ENCODE results near the gene CYFIP2. TPM values are rescaled to one million over a fixed set of nuclear protein-coding genes. Genes with fewer than 3 reads are reported as not detected.
"Not testable (repeated sequence)": the region's sequence is repeated elsewhere in the genome, so short reads cannot be mapped to it uniquely, and the experiment has no call there.

CYFIP2 gene
- total RNA-seq, 1 donor from 2014 or later: 471 TPM

DNA sequence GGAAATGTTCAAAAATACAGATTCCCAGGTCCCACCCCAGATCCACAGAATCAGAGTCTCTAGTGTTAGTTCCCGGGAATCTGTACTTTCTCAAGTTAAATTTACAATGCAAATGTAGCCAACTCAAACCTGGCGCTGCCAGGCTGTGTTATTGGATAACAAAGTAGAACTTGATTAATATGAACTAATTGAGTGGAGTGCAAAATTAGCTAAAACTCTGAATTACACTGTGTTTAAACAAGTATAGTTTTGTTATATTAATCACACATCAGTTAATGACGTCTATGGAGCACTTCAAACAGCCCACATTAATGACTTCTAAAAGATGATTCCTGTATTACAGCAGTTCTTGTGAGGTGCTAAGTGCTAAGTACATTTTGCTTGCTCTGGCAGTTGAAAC, 32.4 kb upstream of the CYFIP2 start:
- Mint-ChIP-seq H3K4me1 (no peaks in the 10 kb centered on the region), H3K27ac (no peak overlapping the region), H3K36me3 (ENCODE audit: low read depth) (no peaks in the 10 kb centered on the region), H3K27me3 (no peaks in the 10 kb centered on the region), H3K9me3 (no peaks in the 10 kb centered on the region), H3K4me3 (no peak overlapping the region)
- POLR2A ChIA-PET: no interaction called here
- DNase-seq (no peak), ATAC-seq (ENCODE audit: low read depth) (no peak)
- TF ChIP-seq, protein P1, sequence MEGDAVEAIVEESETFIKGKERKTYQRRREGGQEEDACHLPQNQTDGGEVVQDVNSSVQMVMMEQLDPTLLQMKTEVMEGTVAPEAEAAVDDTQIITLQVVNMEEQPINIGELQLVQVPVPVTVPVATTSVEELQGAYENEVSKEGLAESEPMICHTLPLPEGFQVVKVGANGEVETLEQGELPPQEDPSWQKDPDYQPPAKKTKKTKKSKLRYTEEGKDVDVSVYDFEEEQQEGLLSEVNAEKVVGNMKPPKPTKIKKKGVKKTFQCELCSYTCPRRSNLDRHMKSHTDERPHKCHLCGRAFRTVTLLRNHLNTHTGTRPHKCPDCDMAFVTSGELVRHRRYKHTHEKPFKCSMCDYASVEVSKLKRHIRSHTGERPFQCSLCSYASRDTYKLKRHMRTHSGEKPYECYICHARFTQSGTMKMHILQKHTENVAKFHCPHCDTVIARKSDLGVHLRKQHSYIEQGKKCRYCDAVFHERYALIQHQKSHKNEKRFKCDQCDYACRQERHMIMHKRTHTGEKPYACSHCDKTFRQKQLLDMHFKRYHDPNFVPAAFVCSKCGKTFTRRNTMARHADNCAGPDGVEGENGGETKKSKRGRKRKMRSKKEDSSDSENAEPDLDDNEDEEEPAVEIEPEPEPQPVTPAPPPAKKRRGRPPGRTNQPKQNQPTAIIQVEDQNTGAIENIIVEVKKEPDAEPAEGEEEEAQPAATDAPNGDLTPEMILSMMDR (IDR thresholded peaks at IDR 0.05): no peak
- intact Hi-C loops (cut with micrococcal nuclease): no loop called here
- CTCF ChIA-PET: interaction anchor here (1.5 kb wide), 1 partner anchor 85 kb away, joined by 3 read pairs; no protein-coding TSS in a partner anchor

DNA sequence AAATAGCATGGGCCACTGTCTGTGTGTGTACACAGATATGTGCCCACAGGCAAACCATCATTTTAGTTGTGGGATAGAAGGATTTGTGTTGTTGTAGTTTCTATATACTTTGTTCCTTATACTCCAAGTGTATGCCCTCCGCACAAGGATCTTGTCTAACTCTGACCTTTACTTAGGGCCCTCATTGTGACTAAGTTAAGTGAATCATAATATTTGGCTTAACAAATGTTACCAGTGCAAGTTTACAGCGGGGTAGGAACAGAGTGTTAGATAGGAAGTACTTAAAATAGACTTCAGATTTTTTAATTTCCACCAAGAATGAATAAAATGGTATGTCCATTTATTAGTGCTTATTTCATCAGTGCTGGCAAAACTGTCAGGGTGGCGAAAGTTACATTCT, 29.5 kb upstream of the CYFIP2 start:
- ATAC-seq (ENCODE audit: low read depth): no peak
- CTCF ChIA-PET: no interaction called here
- H3K36me3 Mint-ChIP-seq (ENCODE audit: low read depth): no peaks in the 10 kb centered on the region

DNA sequence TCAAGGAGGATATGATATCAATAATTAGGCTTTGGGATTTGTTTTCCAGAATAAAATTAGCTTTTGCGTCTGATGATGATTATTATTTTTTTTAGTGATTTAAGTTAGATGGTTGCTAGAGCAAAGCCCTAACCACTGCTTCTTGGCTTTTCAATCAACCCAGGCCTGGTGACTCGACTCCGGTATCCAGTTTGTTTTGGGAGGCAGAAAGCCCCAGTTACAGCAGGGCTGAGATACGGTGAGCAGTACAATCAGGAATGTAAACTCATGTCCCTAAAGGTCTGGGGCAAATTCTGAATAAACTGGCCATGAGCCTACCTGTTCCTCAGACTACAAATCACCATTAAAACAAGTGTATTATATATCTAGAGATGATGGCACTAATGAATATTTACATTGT, 24.4 kb upstream of the CYFIP2 start:
- DNase-seq (no peak), ATAC-seq (ENCODE audit: low read depth) (no peak)
- Mint-ChIP-seq H3K9me3 (no peaks in the 10 kb centered on the region), H3K27ac (no peak overlapping the region), H3K27me3 (no peaks in the 10 kb centered on the region), H3K4me1 (no peaks in the 10 kb centered on the region), H3K36me3 (ENCODE audit: low read depth) (no peaks in the 10 kb centered on the region), H3K4me3 (no peak overlapping the region)
- CTCF ChIA-PET: no interaction called here
- POLR2A ChIA-PET: interaction anchor here (0.6 kb wide), 1 partner anchor 1099 kb away, joined by 3 read pairs; no protein-coding TSS in a partner anchor
- TF ChIP-seq, protein P1 (IDR thresholded peaks at IDR 0.05): no peak
- intact Hi-C loops (cut with micrococcal nuclease): no loop called here

More for the DNA sequence above, 29.5 kb upstream of the CYFIP2 start:
- POLR2A ChIA-PET: no interaction called here
- Mint-ChIP-seq H3K4me1 (no peaks in the 10 kb centered on the region), H3K9me3 (no peaks in the 10 kb centered on the region), H3K27me3 (no peaks in the 10 kb centered on the region), H3K27ac (no peak overlapping the region), H3K4me3 (no peak overlapping the region)
- intact Hi-C loops (cut with micrococcal nuclease): no loop called here
- DNase-seq: no peak
- TF ChIP-seq, protein P1 (IDR thresholded peaks at IDR 0.05): no peak

DNA sequence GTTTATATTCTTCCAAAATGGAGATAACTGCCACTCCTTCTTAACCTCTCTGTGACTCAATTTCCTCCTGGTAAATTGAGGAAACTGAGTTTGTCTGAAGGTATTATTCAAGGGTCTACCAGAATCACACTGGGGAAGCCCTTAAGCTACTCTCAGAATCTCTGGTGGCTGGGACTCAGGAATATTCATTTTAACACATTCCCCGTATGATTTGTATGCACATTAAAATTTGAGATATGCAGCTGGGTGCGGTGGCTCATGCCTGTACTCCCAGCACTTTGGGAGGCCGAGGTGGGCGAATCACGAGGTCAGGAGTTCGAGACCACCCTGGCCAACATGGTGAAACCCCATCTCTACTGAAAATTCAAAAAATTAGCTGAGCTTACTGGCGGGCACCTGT, 21.2 kb upstream of the CYFIP2 start:
- POLR2A ChIA-PET; H3K27me3 Mint-ChIP-seq; H3K27ac Mint-ChIP-seq; H3K36me3 Mint-ChIP-seq (ENCODE audit: low read depth); H3K4me3 Mint-ChIP-seq; ATAC-seq (ENCODE audit: low read depth); DNase-seq; H3K9me3 Mint-ChIP-seq: not testable (repeated sequence)
- CTCF ChIA-PET: interaction anchor here (2.1 kb wide), 1 partner anchor 96 kb away, joined by 4 read pairs; no protein-coding TSS in a partner anchor
- peaks cover 11% of the 10 kb centered on the region for H3K4me1 Mint-ChIP-seq
- intact Hi-C loops (cut with micrococcal nuclease): loop anchor here (5.0 kb wide), 1 partner anchor 37 kb away; no protein-coding TSS in a partner anchor

DNA sequence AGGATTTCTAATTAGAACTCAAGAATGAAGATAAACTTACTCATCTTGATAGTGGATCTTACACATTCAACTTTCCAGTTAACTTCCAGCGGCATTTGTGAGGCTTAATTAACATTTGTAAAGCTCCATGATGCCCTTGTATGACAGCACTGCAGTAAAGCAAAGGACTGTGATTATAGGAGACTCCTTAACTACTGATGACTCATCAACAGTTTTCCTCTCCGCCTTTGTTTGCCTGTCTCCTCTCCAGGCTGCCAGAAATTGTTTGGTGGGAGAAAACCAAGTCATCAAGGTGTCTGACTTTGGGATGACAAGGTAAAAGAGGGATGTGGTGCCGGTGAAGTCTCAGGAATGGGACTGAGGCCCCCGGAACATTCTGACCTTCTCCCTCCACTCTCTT, 20.4 kb upstream of the CYFIP2 start:
- Mint-ChIP-seq H3K27ac (no peak overlapping the region), H3K9me3 (no peaks in the 10 kb centered on the region), H3K4me3 (no peak overlapping the region), H3K36me3 (ENCODE audit: low read depth) (no peaks in the 10 kb centered on the region), H3K27me3 (no peaks in the 10 kb centered on the region), H3K4me1 (peaks cover 11% of the 10 kb centered on the region)
- CTCF ChIA-PET: interaction anchor here (0.8 to 3.2 kb wide), 2 partner anchors 68 to 96 kb away, joined by 3 to 11 read pairs; no protein-coding TSS in a partner anchor
- POLR2A ChIA-PET: no interaction called here
- DNase-seq: no peak
- intact Hi-C loops (cut with micrococcal nuclease): loop anchor here (5.0 kb wide), 1 partner anchor 38 kb away; no protein-coding TSS in a partner anchor
- TF ChIP-seq, protein P1 (IDR thresholded peaks at IDR 0.05): no peak
- no peak for ATAC-seq (ENCODE audit: low read depth)

DNA sequence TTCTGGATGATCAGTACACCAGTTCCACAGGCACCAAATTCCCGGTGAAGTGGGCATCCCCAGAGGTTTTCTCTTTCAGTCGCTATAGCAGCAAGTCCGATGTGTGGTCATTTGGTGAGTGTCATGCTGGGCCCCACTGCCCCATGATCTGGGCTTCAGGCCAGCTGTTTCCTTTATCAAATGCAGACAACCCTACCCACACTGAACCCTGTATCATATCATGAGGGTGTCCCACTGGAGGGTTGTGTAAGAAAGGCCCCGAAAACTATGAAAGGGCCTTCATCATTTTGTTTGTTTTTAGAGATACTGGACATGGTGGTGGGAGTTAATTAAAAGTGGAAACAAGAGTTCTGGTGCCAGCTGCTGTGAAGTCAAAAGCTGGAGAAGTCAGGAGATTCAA, 20.0 kb upstream of the CYFIP2 start:
- CTCF ChIA-PET: interaction anchor here (0.8 to 3.2 kb wide), 2 partner anchors 67 to 96 kb away, joined by 3 to 11 read pairs; no protein-coding TSS in a partner anchor
- no peaks in the 10 kb centered on the region for H3K36me3 Mint-ChIP-seq (ENCODE audit: low read depth)
- H3K4me1 Mint-ChIP-seq: peaks cover 11% of the 10 kb centered on the region
- ATAC-seq (ENCODE audit: low read depth) (no peak), DNase-seq (no peak)
- POLR2A ChIA-PET: no interaction called here
- H3K27ac Mint-ChIP-seq: no peak overlapping the region
- no peak overlapping the region for H3K4me3 Mint-ChIP-seq
- TF ChIP-seq, protein P1 (IDR thresholded peaks at IDR 0.05): no peak
- H3K27me3 Mint-ChIP-seq: no peaks in the 10 kb centered on the region
- H3K9me3 Mint-ChIP-seq: no peaks in the 10 kb centered on the region
- intact Hi-C loops (cut with micrococcal nuclease): loop anchor here (5.0 kb wide), 1 partner anchor 39 kb away; no protein-coding TSS in a partner anchor
